Esophagus muscularis mucosa (tissue), 4 donors: ENCODE data around the gene CLTB.

Experiments
- CTCF ChIP-seq, 3 experiments: fragments of 200-600 bp in 2 of 3; fragments of 450-650 bp in 1 of 3; sonication (generic) in 2 of 3; IDR thresholded peaks; one replicate each; pipeline ENCODE4 v1.5.1; 2017 to 2019; ENCODE audit warnings: antibody characterized with exemption in 3 of 3, mild to moderate bottlenecking in 2 of 3, moderate library complexity in 1 of 3
- EP300 ChIP-seq: sonication (generic); formaldehyde crosslinking; IDR thresholded peaks from one replicate; pipeline ENCODE4 v1.6.1; 2017; ENCODE audit warnings: antibody characterized with exemption
- POLR2A ChIP-seq: fragments of 450-650 bp; IDR thresholded peaks from one replicate; pipeline ENCODE4 v1.6.1; 2017; ENCODE audit warnings: antibody characterized with exemption, moderate library complexity, mild to moderate bottlenecking, low read depth
- POLR2AphosphoS5 ChIP-seq, 2 donors: sonication (generic); formaldehyde crosslinking; IDR thresholded peaks; one replicate each; pipeline ENCODE4 v1.6.1; 2017; ENCODE audit warnings: antibody characterized with exemption in 2 of 2

DNA sequence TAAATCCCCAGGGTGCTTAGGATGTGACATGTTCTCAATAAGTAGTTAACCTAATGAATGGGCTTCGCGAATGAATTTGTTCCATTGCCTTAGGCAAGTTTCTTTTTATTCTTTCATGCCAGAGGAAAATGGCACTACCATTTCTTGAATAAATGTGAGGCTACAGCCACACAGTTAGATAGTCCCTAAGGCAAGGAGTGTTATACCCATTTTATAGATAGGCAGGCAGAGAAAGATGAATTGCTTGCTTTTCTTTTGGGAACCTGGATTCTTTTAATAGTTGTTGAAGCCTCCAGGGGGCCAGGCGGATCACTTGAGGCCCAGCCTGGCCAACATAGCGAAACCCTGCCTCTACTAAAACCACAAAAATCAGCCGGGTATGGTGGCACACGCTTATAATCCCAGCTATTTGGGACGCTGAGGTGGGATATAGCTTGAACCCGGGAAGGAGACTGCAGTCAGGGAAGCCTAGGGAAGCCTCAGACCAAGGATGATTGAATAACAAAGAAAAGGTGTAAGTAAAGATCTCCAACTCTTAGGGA is 28.9 kb downstream of the CLTB start:
- TF ChIP-seq CTCF (IDR thresholded peaks at IDR 0.05) (no peak), POLR2AphosphoS5 (IDR thresholded peaks at IDR 0.05) (no peak), POLR2A (no peak), EP300 (no peak)
